H1 (cell line): ENCODE results near the gene PREX1. TPM values are rescaled to one million over a fixed set of nuclear protein-coding genes. Genes with fewer than 3 reads are reported as not detected.

Source experiments
- CTCF ChIA-PET: fragments of 300-600 bp; sonication (Branson Sonifier 250); formaldehyde crosslinking; loops from one replicate; lab custom pipeline; 2021; ENCODE audit not compliant: partially characterized antibody; lab: Charles Lee
- POLR2A ChIA-PET: fragments of 300-600 bp; sonication (Branson Sonifier 250); formaldehyde crosslinking; loops from one replicate; lab custom pipeline; 2021; ENCODE audit warnings: inconsistent platforms; ENCODE audit not compliant: partially characterized antibody; lab: Charles Lee
- DNase-seq, 2 experiments: peaks; one replicate each; pipeline versions ENCODE4 v3.0.0 to v3.0.0-alpha.2; 2010 to 2022; ENCODE audit warnings: low spot score in 2 of 2, low read depth in 1 of 2, mixed read lengths in 1 of 2
- FAIRE-seq: peaks from 2 replicates; lab custom pipeline; 2011; peaks lifted over from hg19 to GRCh38; lab: Jason Lieb, UNC
- H2AFZ ChIP-seq: 2 replicates; pipeline ENCODE4 v1.8.1; 2012; ENCODE audit warnings: low read length, inconsistent platforms
- H2AK5ac ChIP-seq: 2 replicates; pipeline ENCODE4 v1.6.1; 2013; ENCODE audit warnings: low read depth, low read length
- H2BK120ac ChIP-seq: replicated peaks from 2 replicates; pipeline ENCODE3; 2013; ENCODE audit warnings: low read depth, low read length, inconsistent platforms
- H2BK12ac ChIP-seq: 2 replicates; pipeline ENCODE4 v1.6.1; 2013; ENCODE audit warnings: low read depth, low read length
- H2BK15ac ChIP-seq: 2 replicates; pipeline ENCODE4 v1.6.1; 2013; ENCODE audit warnings: low read length
- H2BK20ac ChIP-seq: 2 replicates; pipeline ENCODE4 v1.6.1; 2013; ENCODE audit warnings: low read length
- H2BK5ac ChIP-seq: 2 replicates; pipeline ENCODE4 v1.6.1; 2013; ENCODE audit warnings: low read depth, low read length
- H3K14ac ChIP-seq: 2 replicates; pipeline ENCODE4 v1.6.1; 2013; ENCODE audit warnings: inconsistent platforms; ENCODE audit not compliant: insufficient read length
- H3K18ac ChIP-seq: 2 replicates; pipeline ENCODE4 v1.6.1; 2013; ENCODE audit warnings: low read length; ENCODE audit errors: extremely low read depth
- H3K23ac ChIP-seq: 2 replicates; pipeline ENCODE4 v1.6.1; 2013; ENCODE audit warnings: inconsistent platforms; ENCODE audit not compliant: insufficient read length
- H3K23me2 ChIP-seq: 2 replicates; pipeline ENCODE4 v1.6.1; 2013; ENCODE audit warnings: low read depth, low read length
- H3K27ac ChIP-seq: 2 replicates; pipeline ENCODE4 v1.6.1; 2011; ENCODE audit warnings: low read depth, low read length, inconsistent platforms
- H3K27me3 ChIP-seq, 4 experiments: replicated peaks in 1 of 4; 1 replicate in 1 of 4; 2 replicates in 3 of 4; pipeline versions ENCODE4 v1.6.1 to v1.8.1; 2011 to 2013; ENCODE audit warnings: low read length in 3 of 4, mild to moderate bottlenecking in 3 of 4, inconsistent platforms in 2 of 4, mixed read lengths in 2 of 4, moderate library complexity in 1 of 4; ENCODE audit not compliant: control insufficient read depth in 3 of 4, insufficient read depth in 3 of 4; ENCODE audit errors: extremely low read depth in 1 of 4
- H3K36me3 ChIP-seq, 4 experiments: 2 replicates each; pipeline versions ENCODE4 v1.6.1 to v1.8.1; 2011 to 2013; ENCODE audit warnings: mild to moderate bottlenecking in 4 of 4, low read length in 3 of 4, moderate library complexity in 2 of 4, control low read depth in 1 of 4, inconsistent platforms in 1 of 4; ENCODE audit not compliant: insufficient read depth in 4 of 4, control insufficient read depth in 2 of 4
- H3K4ac ChIP-seq: replicated peaks from 2 replicates; pipeline ENCODE3; 2013; ENCODE audit warnings: low read length, low read depth, mixed read lengths, inconsistent platforms; ENCODE audit not compliant: insufficient read length
- H3K4me1 ChIP-seq, 4 experiments: replicated peaks in 1 of 4; 1 replicate in 1 of 4; 2 replicates in 3 of 4; pipeline versions ENCODE4 v1.6.1 to v1.8.1; 2011 to 2013; ENCODE audit warnings: low read length in 3 of 4, inconsistent platforms in 2 of 4, mixed read lengths in 1 of 4; ENCODE audit not compliant: insufficient read depth in 4 of 4, control insufficient read depth in 3 of 4
- H3K4me2 ChIP-seq, 2 experiments: 2 replicates each; pipeline versions ENCODE4 v1.6.1 to v1.8.1; 2011 to 2013; ENCODE audit warnings: low read depth in 2 of 2, low read length in 2 of 2, control low read depth in 1 of 2, inconsistent platforms in 1 of 2, mild to moderate bottlenecking in 1 of 2; ENCODE audit not compliant: insufficient read depth in 1 of 2
- H3K4me3 ChIP-seq, 4 experiments: fragments of 200-600, 300-600 bp in 1 of 4; sonication (generic), shearing (Covaris generic), sonication (Bioruptor Twin) in 1 of 4; 2 replicates each; pipeline versions ENCODE4 v1.5.1 to v1.8.1; 2011 to 2016; ENCODE audit warnings: low read length in 4 of 4, low read depth in 3 of 4, control low read depth in 2 of 4, inconsistent platforms in 2 of 4, mild to moderate bottlenecking in 2 of 4, mixed read lengths in 1 of 4, moderate library complexity in 1 of 4; ENCODE audit not compliant: insufficient read depth in 2 of 4; ENCODE audit errors: extremely low read depth in 1 of 4
- H3K56ac ChIP-seq: replicated peaks from 2 replicates; pipeline ENCODE3; 2013; ENCODE audit warnings: low read depth, mild to moderate bottlenecking, mixed read lengths, low read length, inconsistent platforms; ENCODE audit not compliant: insufficient read length
- H3K79me1 ChIP-seq: 2 replicates; pipeline ENCODE4 v1.6.1; 2013; ENCODE audit warnings: low read depth, low read length, control low read depth
- H3K79me2 ChIP-seq, 2 experiments: 2 replicates each; pipeline versions ENCODE4 v1.6.1 to v1.8.1; 2012 to 2013; ENCODE audit warnings: low read length in 2 of 2, mild to moderate bottlenecking in 2 of 2, inconsistent platforms in 1 of 2; ENCODE audit not compliant: insufficient read depth in 2 of 2, control insufficient read depth in 1 of 2
- H3K9ac ChIP-seq, 4 experiments: replicated peaks in 1 of 4; 1 replicate in 1 of 4; 2 replicates in 3 of 4; pipeline versions ENCODE4 v1.6.1 to v1.8.1; 2011 to 2013; ENCODE audit warnings: low read depth in 3 of 4, low read length in 3 of 4, control low read depth in 2 of 4, mild to moderate bottlenecking in 2 of 4, moderate library complexity in 2 of 4, inconsistent platforms in 1 of 4; ENCODE audit errors: extremely low read depth in 1 of 4
- H3K9me3 ChIP-seq, 2 experiments: 2 replicates each; pipeline versions ENCODE4 v1.6.1 to v1.8.1; 2012 to 2013; ENCODE audit warnings: mild to moderate bottlenecking in 2 of 2, moderate library complexity in 2 of 2, control low read depth in 1 of 2, inconsistent platforms in 1 of 2, low read depth in 1 of 2, low read length in 1 of 2, mixed read lengths in 1 of 2; ENCODE audit not compliant: insufficient read depth in 2 of 2
- H4K20me1 ChIP-seq, 2 experiments: replicated peaks in 1 of 2; 2 replicates each; pipeline versions ENCODE3 to v1.8.1; 2011 to 2013; ENCODE audit warnings: inconsistent platforms in 2 of 2, low read length in 2 of 2, mild to moderate bottlenecking in 1 of 2; ENCODE audit not compliant: insufficient read depth in 2 of 2, control insufficient read depth in 1 of 2
- H4K5ac ChIP-seq: 2 replicates; pipeline ENCODE4 v1.6.1; 2013; ENCODE audit warnings: low read length, low read depth, mixed read lengths, inconsistent platforms; ENCODE audit not compliant: insufficient read length
- H4K8ac ChIP-seq: 2 replicates; pipeline ENCODE4 v1.8.0; 2013; ENCODE audit warnings: mild to moderate bottlenecking, moderate library complexity, low read length, inconsistent platforms; ENCODE audit not compliant: insufficient read depth; ENCODE audit errors: extremely low read depth
- H4K91ac ChIP-seq: replicated peaks from 2 replicates; pipeline ENCODE3; 2013; ENCODE audit warnings: low read length, mixed read lengths, inconsistent platforms; ENCODE audit not compliant: insufficient read length
- CEBPB ChIP-seq: IDR thresholded peaks from 2 replicates; pipeline ENCODE4 v1.6.1; 2012; ENCODE audit warnings: low read depth, low read length
- CREB1 ChIP-seq: IDR thresholded peaks from 2 replicates; pipeline ENCODE4 v1.6.1; 2012; ENCODE audit warnings: inconsistent platforms
- EP300 ChIP-seq, 2 experiments: IDR thresholded peaks; 1 replicate in 1 of 2; 2 replicates in 1 of 2; pipeline ENCODE4 v1.6.1; 2011 to 2012; ENCODE audit warnings: low read depth in 2 of 2, low read length in 2 of 2, mild to moderate bottlenecking in 2 of 2, borderline replicate concordance in 1 of 2, inconsistent platforms in 1 of 2, moderate library complexity in 1 of 2
- FOSL1 ChIP-seq: IDR thresholded peaks from 2 replicates; pipeline ENCODE4 v1.6.1; 2011; ENCODE audit warnings: mild to moderate bottlenecking, low read depth, low read length, moderate library complexity; ENCODE audit not compliant: insufficient read depth
- JUN ChIP-seq: IDR thresholded peaks from 2 replicates; pipeline ENCODE4 v1.6.1; 2011; ENCODE audit warnings: low read depth, mild to moderate bottlenecking, improper control_type of control experiment, low read length
- POLR2A ChIP-seq, 2 experiments: IDR thresholded peaks; 1 replicate in 1 of 2; 2 replicates in 1 of 2; pipeline ENCODE4 v1.6.1; 2011; ENCODE audit warnings: low read depth in 2 of 2, low read length in 2 of 2, mild to moderate bottlenecking in 2 of 2; ENCODE audit errors: control extremely low read depth in 1 of 2
- RFX5 ChIP-seq: IDR thresholded peaks from 2 replicates; pipeline ENCODE4 v1.6.1; 2011; ENCODE audit warnings: low read depth, low read length, improper control_type of control experiment, borderline replicate concordance
- RNF2 ChIP-seq: fragments of 200-900, 300-1000 bp; sonication (generic); IDR thresholded peaks from 2 replicates; pipeline ENCODE4 v1.7.1; 2016; ENCODE audit warnings: borderline replicate concordance, low read depth, mild to moderate bottlenecking, antibody characterized with exemption, low read length; ENCODE audit not compliant: poor library complexity, severe bottlenecking; ENCODE audit errors: missing control alignments
- SP2 ChIP-seq: IDR thresholded peaks from 2 replicates; pipeline ENCODE4 v1.6.1; 2012; ENCODE audit warnings: mild to moderate bottlenecking, low read length, inconsistent platforms
- SP4 ChIP-seq: IDR thresholded peaks from 2 replicates; pipeline ENCODE4 v1.6.1; 2012; ENCODE audit warnings: low read length, inconsistent platforms
- SRF ChIP-seq: IDR thresholded peaks from 2 replicates; pipeline ENCODE4 v1.6.1; 2011; ENCODE audit warnings: mild to moderate bottlenecking, low read depth, low read length, moderate library complexity
- WGBS, 2 experiments: shearing (Covaris generic) in 1 of 2; methylation state at CpG; one replicate each; pipeline versions ENCODE4 v1.1.6 to v1.1.7; 2013 to 2015; ENCODE audit warnings: low lambda C conversion rate in 2 of 2, mixed read lengths in 2 of 2, inconsistent platforms in 1 of 2, low coverage in 1 of 2, missing lambda C conversion rate in 1 of 2; ENCODE audit not compliant: insufficient replicate concordance in 2 of 2, insufficient coverage in 1 of 2, insufficient read length in 1 of 2; ENCODE audit errors: extremely low coverage in 1 of 2, missing lambda C conversion rate in 1 of 2; 5-methylcytosine and 5-hydroxymethylcytosine counted together
- polyA plus RNA-seq, 7 experiments: library from polyadenylated mRNA; depleted of rRNA in 3 of 7; stranded (reverse) in 5 of 7; unstranded in 2 of 7; fragments of >200 nt in 5 of 7; fragments of 200-250 nt in 2 of 7; gene quantifications; 1 replicate in 5 of 7; 2 replicates in 1 of 7; 4 replicates in 1 of 7; pipeline versions ENCODE4 v1.2.1 to v1.2.3, GENCODE V29; 2011 to 2013; ENCODE audit warnings: missing spikeins in 2 of 7, mixed read lengths in 2 of 7
- total RNA-seq: library from RNA; stranded (reverse); fragmentation: NEBNext Ultra II Directional; extraction: Animal tissue kit (Norgen Biotek cat#: 25700); gene quantifications from 2 replicates; pipeline ENCODE4 v1.2.1, GENCODE V29; 2021
- TF ChIP-seq, protein P1 (sequence below): IDR thresholded peaks from 2 replicates; pipeline ENCODE4 v1.6.1; 2012; ENCODE audit warnings: low read length, inconsistent platforms

The PREX1 gene
- total and polyA plus RNA-seq, 2 of the 8 experiments (the other 6 are each of a cell fraction or from before 2014, with no cell fraction given), result 10.7 to 12.8 TPM

DNA sequence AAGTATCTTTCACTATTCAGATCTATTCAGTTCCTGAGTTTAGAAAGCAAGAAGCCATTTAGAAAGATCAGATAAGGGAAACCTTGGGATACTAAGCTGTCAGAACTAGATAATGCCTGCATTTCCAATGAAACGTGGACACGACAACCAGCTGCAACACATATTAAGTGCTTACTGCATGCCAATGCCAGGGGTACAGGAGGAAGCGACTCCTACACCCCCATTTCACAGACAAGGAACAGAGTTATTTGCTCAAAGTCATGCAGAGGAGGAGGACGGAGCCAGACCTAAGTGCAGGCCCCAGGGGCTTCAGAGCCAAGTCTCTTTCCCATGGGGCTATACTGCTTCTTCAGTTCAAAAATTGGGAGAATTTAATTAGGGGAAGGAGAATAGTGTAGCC lies 62.4 kb downstream of the PREX1 start:
- Histone ChIP-seq H3K9ac (no peak overlapping the region), H3K4me3 (no peak overlapping the region), H2AFZ (no peak overlapping the region), H2AK5ac (no peak overlapping the region), H2BK120ac (no peak overlapping the region), H2BK20ac (no peak overlapping the region), H2BK15ac (no peak overlapping the region), H2BK12ac (no peak overlapping the region), H3K23me2 (no peaks in the 10 kb centered on the region), H3K23ac (no peak overlapping the region), H4K91ac (no peak overlapping the region), H3K36me3 (no peaks in the 10 kb centered on the region; a peak in 1 of 8 replicates), H3K4me2 (no peak overlapping the region), H3K14ac (no peak overlapping the region), H3K56ac (no peak overlapping the region), H3K27ac (no peak overlapping the region), H3K27me3 (no peaks in the 10 kb centered on the region), H3K18ac (no peak overlapping the region), H3K4me1 (peaks cover 2 to 16% (median 7%) of the 10 kb centered on the region in 4 experiments), H3K9me3 (peaks cover 8% of the 10 kb centered on the region in 2 experiments), H4K8ac (no peak overlapping the region), H4K20me1 (no peaks in the 10 kb centered on the region), H2BK5ac (no peak overlapping the region), H3K79me2 (no peaks in the 10 kb centered on the region), H3K4ac (no peak overlapping the region), H4K5ac (no peak overlapping the region), H3K79me1 (no peaks in the 10 kb centered on the region)
- FAIRE-seq (no peak), DNase-seq (no peak)
- 78% methylated on average over 4 of the region's 4 CpGs; no CpG with 5 or more reads in 1 of the 2 experiments for WGBS, 2 experiments
- ChIA-PET CTCF (interaction anchor here (2.2 kb wide), 1 partner anchor 108 kb away, joined by 8 read pairs; no protein-coding TSS in a partner anchor), POLR2A (no interaction called here)
- TF ChIP-seq SP4 (no peak), POLR2A (IDR thresholded peaks at IDR 0.05; ENCODE audit: control extremely low read depth in 1 of 2, low read depth in 2 of 2, low read length in 2 of 2) (no peak), FOSL1 (no peak), EP300 (IDR thresholded peaks at IDR 0.05; ENCODE audit: borderline replicate concordance in 1 of 2, low read depth in 2 of 2, low read length in 2 of 2) (no peak), JUN (no peak), SP2 (no peak), RFX5 (no peak), CEBPB (no peak), RNF2 (no peak), CREB1 (no peak), SRF (no peak)
- TF ChIP-seq, protein P1, sequence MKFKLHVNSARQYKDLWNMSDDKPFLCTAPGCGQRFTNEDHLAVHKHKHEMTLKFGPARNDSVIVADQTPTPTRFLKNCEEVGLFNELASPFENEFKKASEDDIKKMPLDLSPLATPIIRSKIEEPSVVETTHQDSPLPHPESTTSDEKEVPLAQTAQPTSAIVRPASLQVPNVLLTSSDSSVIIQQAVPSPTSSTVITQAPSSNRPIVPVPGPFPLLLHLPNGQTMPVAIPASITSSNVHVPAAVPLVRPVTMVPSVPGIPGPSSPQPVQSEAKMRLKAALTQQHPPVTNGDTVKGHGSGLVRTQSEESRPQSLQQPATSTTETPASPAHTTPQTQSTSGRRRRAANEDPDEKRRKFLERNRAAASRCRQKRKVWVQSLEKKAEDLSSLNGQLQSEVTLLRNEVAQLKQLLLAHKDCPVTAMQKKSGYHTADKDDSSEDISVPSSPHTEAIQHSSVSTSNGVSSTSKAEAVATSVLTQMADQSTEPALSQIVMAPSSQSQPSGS, result no peak
